GM13976 (cell line): ENCODE measurements around the gene FHOD3.

Experiments used
- DNase-seq: peaks from one replicate; pipeline ENCODE4 v3.0.0; 2012; ENCODE audit warnings: low spot score
- in situ Hi-C: fragments of 300-500 bp; cut with MboI; formaldehyde crosslinking; loops from one replicate; pipeline ENCODE4 v1.12.0; 2022; ENCODE audit warnings: low sequenced_read_pairs, mixed read lengths, inconsistent platforms; ENCODE audit not compliant: unreplicated experiment
- TF ChIP-seq, protein P1 (sequence below): IDR thresholded peaks from 2 replicates; pipeline ENCODE4 v1.5.1; 2012; ENCODE audit warnings: borderline replicate concordance, mild to moderate bottlenecking; ENCODE audit not compliant: insufficient read depth; ENCODE audit errors: extremely low read depth, missing control alignments, control extremely low read depth

The FHOD3 gene

GRCh38 chr18:36297417-36298125, at the start of gene FHOD3:
Gene FHOD3 (plus strand): TSS chr18:36297713. CDS start chr18:36297836, 123 bp downstream.
- DNase-seq, result peak; percentile 86
- TF ChIP-seq, protein P1, sequence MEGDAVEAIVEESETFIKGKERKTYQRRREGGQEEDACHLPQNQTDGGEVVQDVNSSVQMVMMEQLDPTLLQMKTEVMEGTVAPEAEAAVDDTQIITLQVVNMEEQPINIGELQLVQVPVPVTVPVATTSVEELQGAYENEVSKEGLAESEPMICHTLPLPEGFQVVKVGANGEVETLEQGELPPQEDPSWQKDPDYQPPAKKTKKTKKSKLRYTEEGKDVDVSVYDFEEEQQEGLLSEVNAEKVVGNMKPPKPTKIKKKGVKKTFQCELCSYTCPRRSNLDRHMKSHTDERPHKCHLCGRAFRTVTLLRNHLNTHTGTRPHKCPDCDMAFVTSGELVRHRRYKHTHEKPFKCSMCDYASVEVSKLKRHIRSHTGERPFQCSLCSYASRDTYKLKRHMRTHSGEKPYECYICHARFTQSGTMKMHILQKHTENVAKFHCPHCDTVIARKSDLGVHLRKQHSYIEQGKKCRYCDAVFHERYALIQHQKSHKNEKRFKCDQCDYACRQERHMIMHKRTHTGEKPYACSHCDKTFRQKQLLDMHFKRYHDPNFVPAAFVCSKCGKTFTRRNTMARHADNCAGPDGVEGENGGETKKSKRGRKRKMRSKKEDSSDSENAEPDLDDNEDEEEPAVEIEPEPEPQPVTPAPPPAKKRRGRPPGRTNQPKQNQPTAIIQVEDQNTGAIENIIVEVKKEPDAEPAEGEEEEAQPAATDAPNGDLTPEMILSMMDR, result no peak
- in situ Hi-C loops, result no loop called here

- TF ChIP-seq, protein P1, result no peak
- DNase-seq, result no peak
- in situ Hi-C loops, result no loop called here
Measured at GRCh38 chr18:36249392-36249791, 48.1 kb upstream of the FHOD3 start.

GRCh38 chr18:36250827-36251226, 46.7 kb upstream of the FHOD3 start:
- in situ Hi-C loops, result no loop called here

DNA sequence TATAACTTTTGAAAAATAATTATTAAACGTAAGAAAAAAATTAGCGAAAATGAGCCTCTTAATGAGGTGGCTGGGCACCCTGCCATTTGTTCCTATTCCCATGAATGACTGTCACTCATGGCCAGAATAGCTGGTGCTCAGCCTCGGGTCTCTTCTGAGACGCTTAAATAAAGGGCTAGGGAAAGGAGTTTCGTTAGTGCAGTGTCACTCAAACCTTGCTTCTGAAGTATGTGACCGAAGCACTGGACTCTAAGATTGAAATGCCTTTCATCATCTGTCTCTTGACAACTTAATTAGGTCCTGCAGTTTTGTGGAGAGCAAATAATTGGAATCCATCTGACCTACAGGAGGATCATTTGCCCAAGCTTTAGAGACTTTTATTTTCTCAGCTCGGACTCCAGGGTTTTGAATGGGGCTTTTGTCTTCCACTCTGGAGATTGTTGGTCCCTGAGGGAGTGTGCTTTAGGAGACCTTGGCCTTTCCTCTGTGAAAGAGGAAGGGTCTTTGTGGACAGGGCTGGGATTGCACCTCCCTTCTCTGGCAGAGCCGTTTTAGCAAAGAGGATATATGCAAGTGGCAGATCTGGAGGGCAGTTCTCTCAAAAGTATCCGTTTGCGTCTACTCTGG, 42.3 kb upstream of the FHOD3 start:
- TF ChIP-seq, protein P1, result no peak
- in situ Hi-C loops, result no loop called here
- no peak for DNase-seq

More at GRCh38 chr18:36250827-36251226, 46.7 kb upstream of the FHOD3 start:
- DNase-seq, result no peak
- TF ChIP-seq, protein P1, result no peak

- TF ChIP-seq, protein P1, result no peak
- in situ Hi-C loops, result no loop called here
Measured at GRCh38 chr18:36256094-36256493, 41.4 kb upstream of the FHOD3 start.

GRCh38 chr18:36262971-36263370, 34.5 kb upstream of the FHOD3 start:
- TF ChIP-seq, protein P1, result no peak
- in situ Hi-C loops, result no loop called here

More at GRCh38 chr18:36256094-36256493, 41.4 kb upstream of the FHOD3 start:
- DNase-seq, result no peak

More at GRCh38 chr18:36262971-36263370, 34.5 kb upstream of the FHOD3 start:
- DNase-seq, result no peak
